Omental fat pad (tissue), 4 donors: ENCODE measurements around the gene EXD1. TPM values are rescaled to one million over a fixed set of nuclear protein-coding genes. Genes with fewer than 3 reads are reported as not detected.
"Not testable (repeated sequence)": the region's sequence is repeated elsewhere in the genome, so short reads cannot be mapped to it uniquely, and the experiment has no call there.

Source experiments
- ATAC-seq: fragments of 150-250 bp; one replicate; pipeline ENCODE4 v1.9.1; 2016; ENCODE audit warnings: mild to moderate bottlenecking, moderate library complexity; ENCODE audit not compliant: low FRiP score
- DNase-seq: peaks from one replicate; pipeline ENCODE4 v3.0.0-alpha.2; 2019; ENCODE audit warnings: low spot score
- total RNA-seq, 4 donors: library from RNA; depleted of rRNA; stranded (reverse); fragments of >200 nt; gene quantifications; one replicate each; pipeline ENCODE4 v1.1.0, GENCODE V29; 2016
- TF ChIP-seq, protein P1 (sequence below), 3 donors: fragments of 450-650 bp; IDR thresholded peaks; one replicate each; pipeline ENCODE4 v1.5.1; 2016 to 2017; ENCODE audit warnings: antibody characterized with exemption in 3 of 3, mild to moderate bottlenecking in 3 of 3, moderate library complexity in 2 of 3

Gene EXD1
- total RNA-seq, 4 donors from 2014 or later: not detected

- TF ChIP-seq, protein P1, sequence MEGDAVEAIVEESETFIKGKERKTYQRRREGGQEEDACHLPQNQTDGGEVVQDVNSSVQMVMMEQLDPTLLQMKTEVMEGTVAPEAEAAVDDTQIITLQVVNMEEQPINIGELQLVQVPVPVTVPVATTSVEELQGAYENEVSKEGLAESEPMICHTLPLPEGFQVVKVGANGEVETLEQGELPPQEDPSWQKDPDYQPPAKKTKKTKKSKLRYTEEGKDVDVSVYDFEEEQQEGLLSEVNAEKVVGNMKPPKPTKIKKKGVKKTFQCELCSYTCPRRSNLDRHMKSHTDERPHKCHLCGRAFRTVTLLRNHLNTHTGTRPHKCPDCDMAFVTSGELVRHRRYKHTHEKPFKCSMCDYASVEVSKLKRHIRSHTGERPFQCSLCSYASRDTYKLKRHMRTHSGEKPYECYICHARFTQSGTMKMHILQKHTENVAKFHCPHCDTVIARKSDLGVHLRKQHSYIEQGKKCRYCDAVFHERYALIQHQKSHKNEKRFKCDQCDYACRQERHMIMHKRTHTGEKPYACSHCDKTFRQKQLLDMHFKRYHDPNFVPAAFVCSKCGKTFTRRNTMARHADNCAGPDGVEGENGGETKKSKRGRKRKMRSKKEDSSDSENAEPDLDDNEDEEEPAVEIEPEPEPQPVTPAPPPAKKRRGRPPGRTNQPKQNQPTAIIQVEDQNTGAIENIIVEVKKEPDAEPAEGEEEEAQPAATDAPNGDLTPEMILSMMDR (IDR thresholded peaks at IDR 0.05): no peak
- ATAC-seq (no peak), DNase-seq (no peak)
Measured at GRCh38 chr15:41148065-41148464, 82.5 kb downstream of the EXD1 start.

DNA sequence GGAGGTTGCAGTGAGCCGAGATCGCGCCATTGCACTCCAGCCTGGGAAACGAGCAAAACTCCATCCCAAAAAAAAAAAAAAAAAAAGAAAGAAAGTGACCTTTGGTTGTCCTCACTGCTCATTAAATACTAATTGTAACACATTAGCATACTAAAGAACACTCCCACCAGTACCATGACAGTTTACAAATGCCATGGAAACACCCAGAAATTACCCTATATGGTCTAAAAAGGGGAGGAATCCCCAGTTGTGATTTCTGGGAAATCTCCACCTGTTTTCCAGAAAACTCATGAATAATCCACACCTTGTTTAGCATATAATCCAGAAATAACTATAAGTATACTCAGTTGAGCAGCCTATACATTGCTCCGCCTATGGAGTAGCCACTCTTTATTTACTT lies 90.9 kb downstream of the EXD1 start:
- no peak for DNase-seq
- TF ChIP-seq, protein P1 (IDR thresholded peaks at IDR 0.05): no peak
- ATAC-seq: no peak

- DNase-seq, ATAC-seq: not testable (repeated sequence)
Measured at GRCh38 chr15:41139112-41139511, 91.4 kb downstream of the EXD1 start.

DNA sequence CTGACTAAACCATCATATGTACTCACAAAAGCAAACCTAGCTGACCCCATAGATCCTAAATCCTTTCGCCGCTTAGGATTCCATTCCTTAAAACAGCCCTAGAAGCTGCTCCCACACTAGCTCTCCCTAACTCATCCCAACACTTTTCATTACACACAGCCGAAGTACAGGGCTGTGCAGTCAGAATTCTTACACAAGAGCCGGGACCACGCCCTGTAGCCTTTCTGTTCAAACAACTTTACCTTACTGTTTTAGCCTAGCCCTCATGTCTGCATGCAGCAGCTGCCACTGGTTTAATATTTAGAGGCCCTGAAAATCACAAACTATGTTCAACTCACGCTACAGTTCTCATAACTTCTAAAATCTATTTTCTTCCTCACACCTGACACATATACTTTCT lies 95.0 kb downstream of the EXD1 start:
- not testable (repeated sequence) for ATAC-seq, DNase-seq

DNA sequence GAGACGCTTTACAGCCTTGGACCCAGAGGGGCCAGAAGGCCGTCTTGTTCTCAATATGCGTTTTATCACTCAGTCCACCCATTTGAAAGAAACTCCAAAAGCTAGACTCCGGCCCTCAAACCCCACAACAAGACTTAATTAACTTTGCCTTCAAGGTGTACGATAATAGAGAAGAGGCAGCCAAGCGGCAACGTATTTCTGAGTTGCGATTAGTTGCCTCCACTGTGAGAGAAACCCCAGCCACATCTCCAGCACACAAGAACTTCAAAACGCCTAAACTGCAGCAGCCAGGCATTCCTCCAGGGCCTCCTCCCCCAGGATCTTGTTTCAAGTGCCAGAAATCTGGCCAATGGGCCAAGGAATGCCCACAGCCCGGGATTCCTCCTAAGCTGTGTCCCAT lies 97.1 kb downstream of the EXD1 start:
- TF ChIP-seq, protein P1 (IDR thresholded peaks at IDR 0.05): no peak
- ATAC-seq (no peak), DNase-seq (no peak)

Other genes with a start within 250 kb of the EXD1 start
- 10 to 100 TPM; 27.9 to 31.6 (median 28.4) TPM for gene INO80, start 114.5 kb downstream of the EXD1 start, total RNA-seq
- gene CHP1, start 511 bp upstream of the EXD1 start, total RNA-seq: 100 to 1,000 TPM; 172 to 320 (median 243) TPM
- gene OIP5, start 101.8 kb upstream of the EXD1 start, total RNA-seq: under 1 TPM in 2 of 4 donors, not detected in 2; 0.46 to 0.48 TPM
- gene NUSAP1, start 102.1 kb upstream of the EXD1 start, total RNA-seq: 10 to 100 TPM in 1 of 4 donors, 1 to 10 TPM in 1, under 1 TPM in 1, not detected in 1; 0.74 to 11.8 (median 3.2) TPM
- gene NDUFAF1, start 171.7 kb upstream of the EXD1 start, total RNA-seq: 10 to 100 TPM in 2 of 4 donors, 1 to 10 TPM in 2; 7.0 to 19.7 (median 12.5) TPM
- gene RTF1, start 186.3 kb upstream of the EXD1 start, total RNA-seq: 10 to 100 TPM; 18.1 to 39.7 (median 25.8) TPM